ENCODE data around the gene LHFPL2. TPM values are rescaled to one million over a fixed set of nuclear protein-coding genes. Genes with fewer than 3 reads are reported as not detected.

LHFPL2 gene
- total RNA-seq, 4 donors from 2014 or later = 34.4 to 79.6 (median 51.5) TPM

DNA sequence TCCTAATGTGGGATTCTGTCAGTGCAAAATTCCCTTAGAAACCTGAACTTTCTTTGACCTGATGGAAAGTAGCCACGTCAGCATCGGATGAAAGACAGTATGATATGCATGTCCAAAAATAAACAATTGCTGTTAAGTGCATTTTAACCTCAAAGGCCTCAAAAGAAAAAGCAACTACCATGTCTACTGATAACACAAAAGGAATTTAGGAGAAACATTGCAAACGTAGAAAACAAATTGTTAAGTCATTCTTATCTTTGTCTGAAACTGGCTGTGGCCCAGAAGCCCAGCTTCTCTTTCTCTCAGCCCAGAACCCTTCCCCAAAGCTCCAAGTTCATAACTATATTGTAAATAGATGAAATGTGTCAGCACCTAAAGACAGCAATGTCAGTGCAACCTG lies 11.1 kb upstream of the LHFPL2 start:
- in situ Hi-C loops (cut with MboI; ENCODE audit: low pct_ligation_motif_present in 1 of 4, low pct_unique_long_range_greater_than_20kb in 1 of 4, low sequenced_read_pairs in 3 of 4) (no loop called here), intact Hi-C loops (cut with DNase I; ENCODE audit: low total_unique reads) (loop anchor here (10.0 kb wide), 1 partner anchor 225 kb away; no protein-coding TSS in a partner anchor)
- no peak overlapping the region for H3K4me3 ChIP-seq
- TF ChIP-seq POLR2AphosphoS5 (IDR thresholded peaks at IDR 0.05) (no peak), EP300 (IDR thresholded peaks at IDR 0.05; ENCODE audit: low read depth) (no peak), POLR2A (IDR thresholded peaks at IDR 0.05) (no peak)
- TF ChIP-seq, protein P1, sequence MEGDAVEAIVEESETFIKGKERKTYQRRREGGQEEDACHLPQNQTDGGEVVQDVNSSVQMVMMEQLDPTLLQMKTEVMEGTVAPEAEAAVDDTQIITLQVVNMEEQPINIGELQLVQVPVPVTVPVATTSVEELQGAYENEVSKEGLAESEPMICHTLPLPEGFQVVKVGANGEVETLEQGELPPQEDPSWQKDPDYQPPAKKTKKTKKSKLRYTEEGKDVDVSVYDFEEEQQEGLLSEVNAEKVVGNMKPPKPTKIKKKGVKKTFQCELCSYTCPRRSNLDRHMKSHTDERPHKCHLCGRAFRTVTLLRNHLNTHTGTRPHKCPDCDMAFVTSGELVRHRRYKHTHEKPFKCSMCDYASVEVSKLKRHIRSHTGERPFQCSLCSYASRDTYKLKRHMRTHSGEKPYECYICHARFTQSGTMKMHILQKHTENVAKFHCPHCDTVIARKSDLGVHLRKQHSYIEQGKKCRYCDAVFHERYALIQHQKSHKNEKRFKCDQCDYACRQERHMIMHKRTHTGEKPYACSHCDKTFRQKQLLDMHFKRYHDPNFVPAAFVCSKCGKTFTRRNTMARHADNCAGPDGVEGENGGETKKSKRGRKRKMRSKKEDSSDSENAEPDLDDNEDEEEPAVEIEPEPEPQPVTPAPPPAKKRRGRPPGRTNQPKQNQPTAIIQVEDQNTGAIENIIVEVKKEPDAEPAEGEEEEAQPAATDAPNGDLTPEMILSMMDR (IDR thresholded peaks at IDR 0.05) = no peak
- DNase-seq = no peak
- no peak overlapping the region for H3K27ac ChIP-seq
- 62 to 80% methylated on average over 2 to 3 of the region's 3 CpGs for WGBS, 2 donors (ENCODE audit: low coverage in 1 of 2)
- no peaks in the 10 kb centered on the region for H3K4me1 ChIP-seq
- H3K27me3 ChIP-seq = no peaks in the 10 kb centered on the region
- no peaks in the 10 kb centered on the region for H3K36me3 ChIP-seq
- H3K9me3 ChIP-seq = no peaks in the 10 kb centered on the region

GRCh38 chr5:78659114-78659513 lies 10.5 kb upstream of the LHFPL2 start:
- Histone ChIP-seq H3K9me3 (no peaks in the 10 kb centered on the region), H3K4me1 (peaks cover 0 to 3% (median 0%) of the 10 kb centered on the region in 4 donors), H3K36me3 (no peaks in the 10 kb centered on the region), H3K27me3 (no peaks in the 10 kb centered on the region), H3K27ac (no peak overlapping the region), H3K4me3 (no peak overlapping the region)
- 75 to 94% methylated on average over 2 to 3 of the region's 3 CpGs for WGBS, 2 donors (ENCODE audit: low coverage in 1 of 2)
- no peak for TF ChIP-seq POLR2A (IDR thresholded peaks at IDR 0.05)
- TF ChIP-seq, protein P1 (IDR thresholded peaks at IDR 0.05) = no peak
- no peak for TF ChIP-seq EP300 (IDR thresholded peaks at IDR 0.05; ENCODE audit: low read depth)
- no peak for TF ChIP-seq POLR2AphosphoS5 (IDR thresholded peaks at IDR 0.05)
- in situ Hi-C loops (cut with MboI; ENCODE audit: low pct_ligation_motif_present in 1 of 4, low pct_unique_long_range_greater_than_20kb in 1 of 4, low sequenced_read_pairs in 3 of 4) (no loop called here), intact Hi-C loops (cut with DNase I; ENCODE audit: low total_unique reads) (no loop called here)
- no peak for DNase-seq

GRCh38 chr5:78657201-78657600 lies 8.6 kb upstream of the LHFPL2 start:
- TF ChIP-seq, protein P1 (IDR thresholded peaks at IDR 0.05) = no peak
- TF ChIP-seq POLR2A (IDR thresholded peaks at IDR 0.05) (no peak), EP300 (IDR thresholded peaks at IDR 0.05; ENCODE audit: low read depth) (no peak), POLR2AphosphoS5 (IDR thresholded peaks at IDR 0.05) (no peak)
- Histone ChIP-seq H3K27ac (no peak overlapping the region), H3K36me3 (no peaks in the 10 kb centered on the region), H3K27me3 (no peaks in the 10 kb centered on the region), H3K4me1 (peaks cover 0 to 16% (median 7%) of the 10 kb centered on the region in 4 donors), H3K9me3 (no peaks in the 10 kb centered on the region), H3K4me3 (no peak overlapping the region)
- DNase-seq = no peak
- 73 to 90% methylated on average over 2 of the region's 2 CpGs for WGBS, 2 donors (ENCODE audit: low coverage in 1 of 2)
- intact Hi-C loops (cut with DNase I; ENCODE audit: low total_unique reads) = no loop called here
- in situ Hi-C loops (cut with MboI; ENCODE audit: low pct_ligation_motif_present in 1 of 4, low pct_unique_long_range_greater_than_20kb in 1 of 4, low sequenced_read_pairs in 3 of 4) = no loop called here

DNA sequence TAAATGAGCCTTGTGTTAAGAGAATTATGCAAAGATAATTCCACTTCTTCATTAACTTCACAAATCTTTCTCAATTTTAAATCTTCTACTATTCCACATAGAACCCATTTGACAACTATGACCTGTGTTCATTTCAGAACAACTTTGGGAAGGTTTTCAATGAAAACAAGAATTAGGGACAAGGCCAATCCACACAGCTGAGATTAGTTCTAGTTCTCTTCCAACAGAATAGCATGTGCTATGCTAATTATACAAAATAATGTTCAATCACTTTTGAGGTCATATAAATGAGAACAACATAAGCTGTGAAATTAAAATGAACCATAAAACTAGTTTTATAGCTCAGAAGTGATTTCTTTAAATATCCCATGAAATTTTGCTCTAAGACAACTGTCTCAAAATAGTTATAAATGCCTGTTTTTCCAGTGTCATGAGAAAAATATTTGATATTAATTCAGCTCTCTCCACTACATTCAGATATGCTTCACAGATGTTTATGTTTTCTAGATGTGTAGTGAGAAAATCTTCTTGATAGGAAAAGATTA lies 7.2 kb upstream of the LHFPL2 start:
- H3K27ac ChIP-seq = no peak overlapping the region
- peaks cover 0 to 16% (median 7%) of the 10 kb centered on the region in 4 donors for H3K4me1 ChIP-seq
- H3K27me3 ChIP-seq = no peaks in the 10 kb centered on the region
- no peaks in the 10 kb centered on the region for H3K9me3 ChIP-seq
- no peak overlapping the region for H3K4me3 ChIP-seq
- no peak for DNase-seq
- in situ Hi-C loops (cut with MboI; ENCODE audit: low pct_ligation_motif_present in 1 of 4, low pct_unique_long_range_greater_than_20kb in 1 of 4, low sequenced_read_pairs in 3 of 4) = no loop called here
- no peak for TF ChIP-seq POLR2A (IDR thresholded peaks at IDR 0.05)
- TF ChIP-seq POLR2AphosphoS5 (IDR thresholded peaks at IDR 0.05) = no peak
- TF ChIP-seq, protein P1 (IDR thresholded peaks at IDR 0.05) = no peak
- no peak for TF ChIP-seq EP300 (IDR thresholded peaks at IDR 0.05; ENCODE audit: low read depth)
- intact Hi-C loops (cut with DNase I; ENCODE audit: low total_unique reads) = no loop called here
- no peaks in the 10 kb centered on the region for H3K36me3 ChIP-seq

Measured in transverse colon (tissue), 4 donors.